ENCODE results near the gene CCDC120. TPM values are rescaled to one million over a fixed set of nuclear protein-coding genes. Genes with fewer than 3 reads are reported as not detected.

CCDC120 gene
- total RNA-seq, 1 donor from 2014 or later, result 8.9 TPM

DNA sequence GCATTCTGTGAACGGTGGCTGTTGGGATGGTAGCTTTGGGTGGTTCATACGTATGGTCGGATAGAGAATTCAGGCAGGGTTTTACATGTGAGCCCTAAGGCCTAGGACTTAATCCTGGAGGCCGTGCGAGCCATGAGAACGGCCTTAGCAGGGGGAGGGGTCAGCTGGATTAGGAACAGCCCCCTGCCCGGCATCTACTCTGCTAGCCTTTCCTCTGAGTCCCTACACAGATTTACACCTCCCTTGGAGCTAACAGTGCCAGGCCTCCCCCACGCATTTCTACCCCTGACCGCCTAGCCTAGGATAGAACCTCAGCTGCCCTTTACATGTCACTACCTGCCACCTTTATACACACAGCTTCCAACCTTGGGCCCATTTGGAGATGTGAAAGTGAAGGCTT, 7.9 kb downstream of the CCDC120 start:
- no peaks in the 10 kb centered on the region for H3K4me1 Mint-ChIP-seq
- POLR2A ChIA-PET, result no interaction called here

DNA sequence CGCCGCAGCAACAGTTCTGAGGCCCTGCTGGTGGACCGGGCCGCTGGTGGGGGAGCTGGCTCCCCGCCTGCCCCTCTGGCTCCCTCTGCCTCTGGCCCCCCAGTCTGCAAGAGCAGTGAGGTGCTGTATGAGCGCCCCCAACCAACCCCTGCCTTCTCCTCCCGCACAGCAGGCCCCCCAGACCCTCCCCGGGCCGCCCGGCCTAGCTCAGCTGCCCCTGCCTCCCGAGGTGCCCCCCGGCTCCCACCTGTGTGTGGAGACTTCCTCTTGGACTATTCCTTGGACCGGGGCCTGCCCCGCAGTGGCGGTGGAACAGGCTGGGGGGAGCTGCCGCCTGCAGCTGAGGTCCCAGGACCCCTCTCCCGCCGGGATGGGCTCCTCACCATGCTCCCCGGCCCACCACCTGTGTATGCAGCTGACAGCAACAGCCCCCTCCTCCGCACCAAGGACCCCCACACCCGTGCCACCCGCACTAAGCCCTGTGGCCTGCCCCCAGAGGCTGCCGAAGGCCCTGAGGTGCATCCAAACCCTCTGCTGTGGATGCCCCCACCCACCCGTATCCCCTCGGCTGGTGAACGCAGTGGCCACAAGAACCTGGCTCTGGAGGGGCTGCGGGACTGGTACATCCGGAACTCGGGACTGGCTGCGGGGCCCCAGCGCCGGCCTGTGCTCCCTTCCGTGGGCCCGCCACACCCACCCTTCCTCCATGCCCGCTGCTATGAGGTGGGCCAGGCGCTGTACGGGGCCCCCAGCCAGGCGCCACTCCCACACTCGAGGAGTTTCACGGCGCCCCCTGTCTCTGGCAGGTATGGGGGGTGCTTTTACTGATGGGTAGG, 8.7 kb downstream of the CCDC120 start:
- no peaks in the 10 kb centered on the region for H3K9me3 Mint-ChIP-seq
- intact Hi-C loops (cut with micrococcal nuclease), result no loop called here
- no peak for DNase-seq
- POLR2A ChIA-PET, result no interaction called here
- H3K4me1 Mint-ChIP-seq, result no peaks in the 10 kb centered on the region
- H3K27ac Mint-ChIP-seq, result no peak overlapping the region
- CTCF ChIA-PET, result no interaction called here
- H3K4me3 Mint-ChIP-seq, result no peak overlapping the region
- no peak for ATAC-seq (ENCODE audit: low read depth)
- peaks cover 12% of the 10 kb centered on the region for H3K36me3 Mint-ChIP-seq (ENCODE audit: low read depth)
- H3K27me3 Mint-ChIP-seq, result no peaks in the 10 kb centered on the region
- TF ChIP-seq, protein P1, sequence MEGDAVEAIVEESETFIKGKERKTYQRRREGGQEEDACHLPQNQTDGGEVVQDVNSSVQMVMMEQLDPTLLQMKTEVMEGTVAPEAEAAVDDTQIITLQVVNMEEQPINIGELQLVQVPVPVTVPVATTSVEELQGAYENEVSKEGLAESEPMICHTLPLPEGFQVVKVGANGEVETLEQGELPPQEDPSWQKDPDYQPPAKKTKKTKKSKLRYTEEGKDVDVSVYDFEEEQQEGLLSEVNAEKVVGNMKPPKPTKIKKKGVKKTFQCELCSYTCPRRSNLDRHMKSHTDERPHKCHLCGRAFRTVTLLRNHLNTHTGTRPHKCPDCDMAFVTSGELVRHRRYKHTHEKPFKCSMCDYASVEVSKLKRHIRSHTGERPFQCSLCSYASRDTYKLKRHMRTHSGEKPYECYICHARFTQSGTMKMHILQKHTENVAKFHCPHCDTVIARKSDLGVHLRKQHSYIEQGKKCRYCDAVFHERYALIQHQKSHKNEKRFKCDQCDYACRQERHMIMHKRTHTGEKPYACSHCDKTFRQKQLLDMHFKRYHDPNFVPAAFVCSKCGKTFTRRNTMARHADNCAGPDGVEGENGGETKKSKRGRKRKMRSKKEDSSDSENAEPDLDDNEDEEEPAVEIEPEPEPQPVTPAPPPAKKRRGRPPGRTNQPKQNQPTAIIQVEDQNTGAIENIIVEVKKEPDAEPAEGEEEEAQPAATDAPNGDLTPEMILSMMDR (IDR thresholded peaks at IDR 0.05), result no peak

More for the DNA sequence above, 7.9 kb downstream of the CCDC120 start:
- Mint-ChIP-seq H3K27ac (no peak overlapping the region), H3K36me3 (ENCODE audit: low read depth) (peaks cover 14% of the 10 kb centered on the region), H3K9me3 (no peaks in the 10 kb centered on the region), H3K4me3 (no peak overlapping the region), H3K27me3 (no peaks in the 10 kb centered on the region)
- DNase-seq, result no peak
- TF ChIP-seq, protein P1 (IDR thresholded peaks at IDR 0.05), result no peak
- ATAC-seq (ENCODE audit: low read depth), result no peak
- intact Hi-C loops (cut with micrococcal nuclease), result no loop called here
- CTCF ChIA-PET, result no interaction called here

DNA sequence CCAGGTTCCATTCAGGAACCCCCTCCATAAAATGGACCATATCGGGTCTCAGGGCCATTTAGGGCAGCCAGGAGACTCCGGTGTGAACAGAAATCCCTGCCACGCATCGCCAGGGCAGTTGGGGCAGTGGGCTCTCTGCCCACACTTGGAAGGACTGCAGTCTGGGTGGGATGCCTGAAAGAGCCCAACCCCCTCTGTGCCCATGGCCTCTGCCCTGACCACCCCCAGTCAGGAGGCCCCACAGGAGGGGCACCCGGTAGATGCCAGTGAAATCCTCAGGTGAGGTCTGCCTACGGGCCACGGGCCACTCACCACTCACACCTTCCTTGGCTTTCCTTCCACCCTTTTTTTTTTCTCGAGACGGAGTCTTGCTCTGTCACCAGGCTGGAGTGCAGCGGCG, 10.2 kb downstream of the CCDC120 start:
- Mint-ChIP-seq H3K4me1 (peaks cover 11% of the 10 kb centered on the region), H3K36me3 (ENCODE audit: low read depth) (peaks cover 12% of the 10 kb centered on the region), H3K27me3 (no peaks in the 10 kb centered on the region), H3K4me3 (no peak overlapping the region), H3K9me3 (no peaks in the 10 kb centered on the region), H3K27ac (no peak overlapping the region)
- DNase-seq (no peak), ATAC-seq (ENCODE audit: low read depth) (no peak)
- intact Hi-C loops (cut with micrococcal nuclease), result no loop called here
- ChIA-PET POLR2A (no interaction called here), CTCF (no interaction called here)
- TF ChIP-seq, protein P1 (IDR thresholded peaks at IDR 0.05), result no peak

GRCh38 chrX:49070988-49071387, 12.2 kb downstream of the CCDC120 start:
- no peak overlapping the region for H3K4me3 Mint-ChIP-seq
- TF ChIP-seq, protein P1 (IDR thresholded peaks at IDR 0.05), result no peak
- H3K9me3 Mint-ChIP-seq, result no peaks in the 10 kb centered on the region
- DNase-seq, result no peak
- H3K27me3 Mint-ChIP-seq, result no peaks in the 10 kb centered on the region
- ChIA-PET CTCF (no interaction called here), POLR2A (interaction anchor here (0.6 to 1.4 kb wide), 2 partner anchors 9 to 84 kb away, joined by 7 to 13 read pairs; partner anchors contain the start of gene WDR45)
- no peak overlapping the region for H3K27ac Mint-ChIP-seq
- peaks cover 7% of the 10 kb centered on the region for H3K36me3 Mint-ChIP-seq (ENCODE audit: low read depth)
- ATAC-seq (ENCODE audit: low read depth), result no peak
- intact Hi-C loops (cut with micrococcal nuclease), result loop anchor here (10.0 kb wide), 1 partner anchor 266 kb away; the partner anchor contains the start of gene HDAC6
- peaks cover 17% of the 10 kb centered on the region for H3K4me1 Mint-ChIP-seq

- H3K4me3 Mint-ChIP-seq, result no peak overlapping the region
- CTCF ChIA-PET, result no interaction called here
- H3K27ac Mint-ChIP-seq, result no peak overlapping the region
- H3K27me3 Mint-ChIP-seq, result no peaks in the 10 kb centered on the region
- intact Hi-C loops (cut with micrococcal nuclease), result loop anchor here (10.0 kb wide), 1 partner anchor 267 kb away; the partner anchor contains the start of gene HDAC6
- DNase-seq (no peak), ATAC-seq (ENCODE audit: low read depth) (no peak)
- TF ChIP-seq, protein P1 (IDR thresholded peaks at IDR 0.05), result no peak
- POLR2A ChIA-PET, result no interaction called here
- H3K4me1 Mint-ChIP-seq, result peaks cover 17% of the 10 kb centered on the region
- H3K9me3 Mint-ChIP-seq, result no peaks in the 10 kb centered on the region
- peaks cover 12% of the 10 kb centered on the region for H3K36me3 Mint-ChIP-seq (ENCODE audit: low read depth)
These were observed 13.3 kb downstream of the CCDC120 start for GRCh38 chrX:49071877-49072711.

Data from activated B cell treated with CpG ODN at 0.5 μM for 24 hours (primary cell).